ENCODE measurements around the gene AGAP9.
"Not testable (repeated sequence)": the region's sequence is repeated elsewhere in the genome, so short reads cannot be mapped to it uniquely, and the experiment has no call there.

GRCh38 chr10:47462577-47463358 is 60.7 kb downstream of the AGAP9 start:
- TF ChIP-seq CTCF, POLR2A (IDR thresholded peaks at IDR 0.05): not testable (repeated sequence)

Measured in heart left ventricle (tissue), 13 donors.